Tibial nerve (tissue), 4 donors: ENCODE results near the gene MRPL17.
A peak's percentile ranks its signal among the peaks of the same experiment; 100 is the strongest.

Experiments used
- EP300 ChIP-seq, 2 donors: sonication (generic); formaldehyde crosslinking; IDR thresholded peaks; one replicate each; pipeline ENCODE4 v1.6.1; 2017; ENCODE audit warnings: antibody characterized with exemption in 2 of 2, mild to moderate bottlenecking in 1 of 2
- POLR2A ChIP-seq, 2 donors: fragments of 450-650 bp; IDR thresholded peaks; one replicate each; pipeline ENCODE4 v1.6.1; 2017; ENCODE audit warnings: antibody characterized with exemption in 2 of 2, mild to moderate bottlenecking in 2 of 2, moderate library complexity in 2 of 2
- TF ChIP-seq, protein P1 (sequence below), 5 experiments: fragments of 200-600 bp in 3 of 5; fragments of 450-650 bp in 2 of 5; sonication (generic) in 3 of 5; IDR thresholded peaks; one replicate each; pipeline ENCODE4 v1.5.1; 2016 to 2019; ENCODE audit warnings: antibody characterized with exemption in 5 of 5, mild to moderate bottlenecking in 3 of 5, moderate library complexity in 2 of 5

DNA sequence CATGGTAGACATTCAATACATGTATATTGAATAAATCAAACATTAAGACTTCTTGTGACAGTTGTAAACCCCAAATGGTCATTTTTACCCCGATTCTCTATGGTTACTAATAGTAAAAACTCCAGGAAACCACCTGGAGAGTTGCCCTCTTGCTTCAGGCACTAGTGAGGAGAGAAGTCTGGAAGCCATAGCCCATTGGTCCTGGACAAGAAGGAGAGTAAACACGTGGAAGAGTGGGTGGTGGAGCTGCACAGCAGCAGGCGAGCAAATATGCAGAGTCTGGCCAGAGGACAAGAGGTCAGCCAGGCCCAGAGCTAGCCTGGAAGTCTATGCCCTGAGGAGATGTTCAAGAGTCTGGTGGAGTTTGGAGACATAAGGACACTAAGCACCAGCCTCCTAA is 45.3 kb downstream of the MRPL17 start:
- TF ChIP-seq, protein P1, sequence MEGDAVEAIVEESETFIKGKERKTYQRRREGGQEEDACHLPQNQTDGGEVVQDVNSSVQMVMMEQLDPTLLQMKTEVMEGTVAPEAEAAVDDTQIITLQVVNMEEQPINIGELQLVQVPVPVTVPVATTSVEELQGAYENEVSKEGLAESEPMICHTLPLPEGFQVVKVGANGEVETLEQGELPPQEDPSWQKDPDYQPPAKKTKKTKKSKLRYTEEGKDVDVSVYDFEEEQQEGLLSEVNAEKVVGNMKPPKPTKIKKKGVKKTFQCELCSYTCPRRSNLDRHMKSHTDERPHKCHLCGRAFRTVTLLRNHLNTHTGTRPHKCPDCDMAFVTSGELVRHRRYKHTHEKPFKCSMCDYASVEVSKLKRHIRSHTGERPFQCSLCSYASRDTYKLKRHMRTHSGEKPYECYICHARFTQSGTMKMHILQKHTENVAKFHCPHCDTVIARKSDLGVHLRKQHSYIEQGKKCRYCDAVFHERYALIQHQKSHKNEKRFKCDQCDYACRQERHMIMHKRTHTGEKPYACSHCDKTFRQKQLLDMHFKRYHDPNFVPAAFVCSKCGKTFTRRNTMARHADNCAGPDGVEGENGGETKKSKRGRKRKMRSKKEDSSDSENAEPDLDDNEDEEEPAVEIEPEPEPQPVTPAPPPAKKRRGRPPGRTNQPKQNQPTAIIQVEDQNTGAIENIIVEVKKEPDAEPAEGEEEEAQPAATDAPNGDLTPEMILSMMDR (IDR thresholded peaks at IDR 0.05), result no peak
- no peak for TF ChIP-seq POLR2A (IDR thresholded peaks at IDR 0.05)
- TF ChIP-seq EP300 (IDR thresholded peaks at IDR 0.05), result peak in 1 of 2 donors; percentile 22
